Measurements from ENCODE around the gene P3H1.
"Not testable (repeated sequence)": the region's sequence is repeated elsewhere in the genome, so short reads cannot be mapped to it uniquely, and the experiment has no call there.

The P3H1 gene

DNA sequence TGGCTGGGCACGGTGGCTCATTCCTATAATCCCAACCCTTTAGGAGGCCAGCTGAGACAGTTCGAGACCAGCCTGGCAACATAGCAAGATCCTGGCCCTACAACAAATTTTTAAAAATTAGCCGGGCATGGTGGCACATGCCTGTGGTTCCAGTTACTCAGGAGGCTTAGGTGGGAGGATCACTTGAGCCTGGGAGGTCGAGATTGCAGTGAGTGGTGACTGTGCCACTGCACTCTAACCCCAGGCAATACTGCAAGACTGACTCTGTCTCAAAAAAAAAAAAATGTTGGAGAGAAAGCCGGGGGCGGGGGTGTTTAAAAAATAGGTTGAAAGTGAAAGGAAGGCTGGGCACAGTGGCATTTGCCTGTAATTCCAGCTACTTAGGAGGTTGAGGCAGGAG, 43.3 kb downstream of the P3H1 start:
- DNase-seq, result no peak

DNA sequence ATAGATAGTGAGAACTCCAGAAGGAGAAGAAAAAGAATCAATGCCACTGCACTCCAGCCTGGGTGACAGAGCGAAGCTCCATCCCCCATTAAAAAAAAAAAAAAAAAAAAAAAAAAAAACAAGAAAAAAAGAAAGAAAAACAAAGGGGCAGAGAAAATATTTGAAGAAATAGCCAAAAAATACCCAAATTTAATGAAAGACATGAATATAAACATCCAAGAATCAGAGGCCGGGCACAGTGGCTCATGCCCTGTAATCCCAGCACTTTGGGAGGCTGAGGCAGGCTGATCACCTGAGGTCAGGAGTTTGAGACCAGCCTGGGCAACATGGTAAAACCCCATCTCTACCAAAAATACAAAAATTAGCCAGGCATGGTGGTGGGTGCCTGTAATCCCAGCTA, 44.4 kb downstream of the P3H1 start:
- DNase-seq, result not testable (repeated sequence)

DNA sequence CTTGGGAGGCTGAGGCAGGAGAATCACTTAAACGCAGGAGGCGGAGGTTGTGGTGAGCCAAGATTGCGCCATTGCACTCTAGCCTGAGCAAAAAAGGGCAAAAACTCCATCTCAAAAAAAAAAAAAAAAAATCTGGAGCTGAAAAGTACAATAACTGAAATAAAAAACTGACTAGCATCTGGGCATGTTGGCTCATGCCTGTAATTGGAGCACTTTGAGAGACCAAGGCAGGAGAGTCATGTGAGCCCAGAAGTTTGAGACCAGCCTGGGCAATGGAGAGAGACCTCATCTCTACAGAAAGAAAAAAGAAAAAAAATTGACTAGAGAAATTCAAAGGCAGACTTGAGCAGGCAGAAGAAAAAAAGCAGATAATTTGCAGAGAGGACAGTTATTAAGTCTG, 44.9 kb downstream of the P3H1 start:
- DNase-seq, result no peak

DNA sequence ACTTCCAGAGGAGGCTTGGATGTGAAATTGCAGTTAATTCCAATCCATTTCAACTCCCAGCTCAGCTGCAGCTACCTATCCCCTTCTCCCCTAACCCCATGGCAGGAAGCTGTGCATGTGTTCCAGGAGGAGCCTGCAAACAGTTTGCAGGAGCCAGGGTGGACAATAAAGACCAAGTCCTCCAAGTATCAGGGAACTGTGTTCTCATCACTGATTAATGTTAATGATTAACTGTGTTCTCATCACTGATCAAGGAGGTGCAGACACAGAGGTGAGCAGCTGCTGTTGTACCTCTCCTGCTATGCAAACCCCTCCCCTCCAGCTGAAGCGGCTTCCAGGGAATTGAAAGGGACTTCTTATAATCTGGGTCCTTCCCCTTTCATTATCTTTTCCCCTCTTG, 46.0 kb downstream of the P3H1 start:
- no peak for DNase-seq

DNA sequence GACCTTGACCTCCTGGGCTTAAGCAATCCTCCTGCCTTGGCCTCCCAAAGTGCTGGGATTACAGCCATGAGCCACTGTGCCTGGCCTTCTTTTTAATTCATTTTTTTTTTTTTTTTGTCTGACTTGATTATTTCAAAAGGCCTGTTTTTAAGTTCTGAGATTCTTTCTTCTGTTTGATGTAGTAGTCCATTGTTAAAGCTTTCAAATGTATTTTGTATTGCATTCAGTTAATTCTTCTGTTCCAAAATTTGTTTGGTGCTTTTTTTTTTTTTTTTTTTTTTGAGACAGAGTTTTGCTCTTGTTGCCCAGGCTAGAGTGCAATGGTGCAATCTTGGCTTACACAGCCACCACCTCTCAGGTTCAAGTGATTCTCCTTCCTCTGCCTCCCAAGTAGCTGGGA, 52.4 kb downstream of the P3H1 start:
- not testable (repeated sequence) for DNase-seq

DNA sequence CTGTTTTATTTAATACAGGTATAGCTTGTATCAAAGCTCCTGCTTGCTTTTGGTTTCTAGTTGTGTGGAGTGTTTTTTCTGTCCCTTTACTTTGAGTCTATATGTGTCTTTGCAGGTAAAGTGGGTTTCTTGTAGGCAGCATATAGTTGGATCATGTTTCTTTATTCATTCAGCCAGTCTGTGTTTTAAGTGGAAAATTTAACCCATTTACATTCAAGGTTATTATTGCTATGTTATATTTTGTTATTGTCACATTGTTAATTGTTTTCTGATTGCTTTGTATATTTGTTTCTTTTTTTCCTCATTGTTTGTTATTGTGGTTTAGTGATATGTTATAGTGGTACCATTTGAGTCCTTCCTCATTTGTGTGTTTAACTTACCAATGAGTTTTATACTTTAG, 53.5 kb downstream of the P3H1 start:
- no peak for DNase-seq

DNA sequence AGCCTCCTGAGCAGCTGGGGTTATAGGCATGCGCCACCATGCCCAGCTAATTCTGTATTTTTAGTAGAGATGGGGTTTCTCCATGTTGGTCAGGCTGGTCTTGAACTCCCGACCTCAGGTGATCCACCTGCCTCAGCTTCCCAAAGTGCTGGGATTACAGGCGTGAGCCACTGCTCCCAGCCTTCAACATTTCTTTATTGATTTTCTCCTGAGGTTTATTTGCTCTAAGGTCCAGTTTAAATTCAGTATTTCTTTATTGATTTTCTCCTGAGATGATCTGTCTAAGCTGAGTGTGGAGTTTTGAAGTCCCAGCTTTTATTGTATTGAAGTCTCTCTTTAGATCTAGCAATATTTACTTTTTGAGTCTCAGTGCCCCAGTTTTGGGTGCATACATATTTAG, 54.0 kb downstream of the P3H1 start:
- not testable (repeated sequence) for DNase-seq

DNA sequence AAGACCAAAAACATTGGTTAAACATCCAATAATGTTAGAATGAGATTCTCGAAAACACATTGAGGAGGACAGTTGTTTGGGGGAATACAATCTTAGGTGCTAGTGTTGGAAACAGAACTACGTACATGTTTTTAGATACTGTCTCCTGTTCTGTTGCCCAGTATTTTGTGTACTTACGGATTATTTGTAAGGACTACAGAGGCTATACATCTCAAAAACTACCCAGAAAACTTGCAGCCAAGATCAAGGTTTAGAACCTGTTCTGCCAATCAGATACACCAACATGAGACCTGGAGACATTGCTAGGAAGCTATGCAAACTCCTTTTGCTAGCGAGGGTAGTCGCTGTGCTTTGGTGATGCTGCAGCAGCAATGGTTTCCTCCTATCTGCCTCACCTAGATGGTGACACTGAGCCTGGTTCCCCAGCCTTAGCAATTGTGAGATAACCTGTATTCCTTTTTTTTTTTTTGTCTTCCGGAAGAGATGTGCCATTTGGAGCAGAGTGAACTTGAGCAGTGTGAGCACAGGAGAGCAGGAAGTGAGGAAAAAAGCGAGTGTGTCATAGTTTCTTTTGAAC, 62.9 kb downstream of the P3H1 start:
- no peak for DNase-seq

DNA sequence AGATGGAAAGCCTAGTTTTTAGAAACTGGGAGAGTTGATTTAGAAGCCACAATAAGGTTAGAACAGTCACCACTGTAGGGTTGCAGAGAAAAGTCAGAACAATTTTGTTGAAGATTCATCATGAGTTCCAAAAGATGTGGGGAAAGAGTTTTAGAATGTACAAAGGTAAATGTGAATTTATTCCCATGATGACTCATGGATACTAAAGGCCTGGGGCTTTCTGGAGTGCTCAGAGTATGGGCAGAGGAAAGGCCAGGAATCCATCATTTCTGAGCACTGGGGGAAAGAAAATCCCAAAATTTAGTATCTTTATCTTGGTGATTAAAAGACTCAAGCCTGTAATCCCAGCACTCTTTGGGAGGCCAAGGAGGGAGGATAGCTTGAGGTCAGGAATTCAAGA, 66.8 kb downstream of the P3H1 start:
- DNase-seq, result no peak

DNA sequence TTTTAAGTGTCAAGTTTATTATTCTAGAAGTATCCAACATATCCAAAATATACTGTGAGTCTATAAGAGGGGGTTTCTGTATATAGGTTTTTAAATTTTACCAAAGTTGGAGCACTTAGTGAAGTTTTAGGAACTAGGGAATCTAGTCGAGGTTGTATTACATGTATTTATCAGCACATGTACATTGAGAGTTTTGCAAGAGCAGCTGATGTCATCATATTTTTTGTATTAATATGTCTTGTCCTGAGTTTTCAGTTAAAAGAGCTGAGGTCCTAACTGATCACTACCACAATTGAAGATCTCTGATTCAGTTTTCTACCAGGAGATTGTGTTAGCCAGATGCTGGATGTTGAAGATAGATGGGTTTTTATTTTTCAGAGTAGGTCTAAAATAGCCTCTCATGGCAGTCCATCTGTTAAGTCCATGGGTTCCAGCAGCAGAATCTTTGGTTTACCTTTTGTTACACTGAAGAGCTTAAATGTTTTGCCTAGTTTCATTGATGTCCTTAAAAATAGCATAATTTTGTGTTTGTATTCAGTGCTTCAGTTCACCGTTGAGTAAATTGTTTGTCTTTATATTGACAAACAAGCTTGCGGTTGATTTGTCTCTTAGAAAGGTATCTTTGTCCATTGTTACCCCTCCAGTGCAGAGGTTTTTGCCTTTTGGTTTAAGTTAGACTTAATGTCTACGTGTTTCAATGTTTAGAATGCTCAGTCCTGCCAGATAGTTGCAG, 68.6 kb downstream of the P3H1 start:
- no peak for DNase-seq

Measured in T-helper 1 cell (primary cell).